ENCODE data around the gene CUL4A.

The CUL4A gene

GRCh38 chr13:113182046-113182445 is 27.4 kb upstream of the CUL4A start:
- FAIRE-seq, result no peak

- no peak for FAIRE-seq
These were observed 25.8 kb upstream of the CUL4A start for GRCh38 chr13:113183450-113184129.

- FAIRE-seq, result no peak
These were observed 24.6 kb upstream of the CUL4A start for GRCh38 chr13:113184568-113185440.

GRCh38 chr13:113186061-113186900 is 23.1 kb upstream of the CUL4A start:
- no peak for FAIRE-seq

- no peak for FAIRE-seq
These were observed 22.1 kb upstream of the CUL4A start for GRCh38 chr13:113187263-113187669.

- FAIRE-seq, result no peak
These were observed 21.3 kb upstream of the CUL4A start for GRCh38 chr13:113187883-113188665.

- no peak for FAIRE-seq
These were observed 19.2 kb upstream of the CUL4A start for GRCh38 chr13:113190181-113190580.

GRCh38 chr13:113192279-113192678 is 17.1 kb upstream of the CUL4A start:
- no peak for FAIRE-seq

DNA sequence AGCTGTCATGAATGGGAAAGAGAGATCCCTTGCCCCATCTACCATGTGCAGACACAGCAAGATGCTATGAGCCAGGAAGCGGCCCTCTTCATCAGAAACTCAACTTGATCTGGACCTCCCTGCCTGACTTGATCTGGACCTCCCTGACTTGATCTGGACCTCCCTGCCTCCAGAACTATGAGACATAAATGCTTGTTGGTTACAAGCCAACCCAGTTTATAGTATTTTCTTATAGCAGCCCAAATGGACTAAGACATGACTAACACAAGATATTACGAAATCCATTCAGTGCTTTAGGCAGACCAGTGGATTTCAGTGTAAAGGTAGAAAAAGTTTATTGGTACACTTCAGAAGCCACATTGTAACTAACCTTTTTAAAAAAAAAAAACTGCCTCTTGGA is 16.5 kb upstream of the CUL4A start:
- no peak for FAIRE-seq

GRCh38 chr13:113195360-113195759 is 14.1 kb upstream of the CUL4A start:
- no peak for FAIRE-seq

- FAIRE-seq, result no peak
These were observed 12.3 kb upstream of the CUL4A start for GRCh38 chr13:113196970-113197737.

DNA sequence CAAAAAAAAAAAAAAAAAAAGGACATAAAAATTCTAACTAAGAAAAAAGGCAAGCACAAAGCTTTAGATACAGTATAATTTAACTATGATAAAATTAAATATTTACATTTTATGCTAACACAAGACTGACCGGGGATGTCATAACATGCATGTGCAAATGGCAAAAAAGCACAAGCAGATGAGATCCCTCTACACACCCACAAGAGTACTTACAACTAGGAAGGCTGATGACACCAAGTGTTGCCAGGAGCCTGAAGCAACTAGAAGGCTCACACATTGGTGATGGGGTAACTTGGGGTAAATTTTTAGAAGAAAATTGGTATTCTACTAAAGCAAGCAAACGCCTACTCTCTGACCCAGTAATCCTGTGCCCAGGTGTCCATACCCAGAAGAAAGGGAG is 7.6 kb upstream of the CUL4A start:
- no peak for FAIRE-seq

DNA sequence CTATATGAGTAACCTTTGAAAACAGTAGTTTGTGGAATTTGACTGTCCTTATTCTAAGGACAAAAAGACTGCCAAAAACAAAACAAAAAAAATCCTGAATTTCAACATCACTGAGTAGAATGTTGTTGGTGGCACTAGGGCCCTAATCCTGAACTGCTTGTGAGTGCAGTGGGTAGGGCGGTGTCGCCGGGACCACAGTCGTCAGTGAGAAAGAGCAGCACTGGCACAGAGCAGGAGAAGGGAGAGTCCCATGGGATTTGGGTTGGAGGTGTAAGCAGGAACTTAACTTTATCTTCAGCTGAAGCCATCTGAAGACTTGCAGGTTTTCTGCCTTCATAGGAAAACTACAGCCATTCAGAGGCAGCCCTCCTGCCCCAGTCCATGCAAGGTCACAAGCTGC is 6.5 kb upstream of the CUL4A start:
- no peak for FAIRE-seq

DNA sequence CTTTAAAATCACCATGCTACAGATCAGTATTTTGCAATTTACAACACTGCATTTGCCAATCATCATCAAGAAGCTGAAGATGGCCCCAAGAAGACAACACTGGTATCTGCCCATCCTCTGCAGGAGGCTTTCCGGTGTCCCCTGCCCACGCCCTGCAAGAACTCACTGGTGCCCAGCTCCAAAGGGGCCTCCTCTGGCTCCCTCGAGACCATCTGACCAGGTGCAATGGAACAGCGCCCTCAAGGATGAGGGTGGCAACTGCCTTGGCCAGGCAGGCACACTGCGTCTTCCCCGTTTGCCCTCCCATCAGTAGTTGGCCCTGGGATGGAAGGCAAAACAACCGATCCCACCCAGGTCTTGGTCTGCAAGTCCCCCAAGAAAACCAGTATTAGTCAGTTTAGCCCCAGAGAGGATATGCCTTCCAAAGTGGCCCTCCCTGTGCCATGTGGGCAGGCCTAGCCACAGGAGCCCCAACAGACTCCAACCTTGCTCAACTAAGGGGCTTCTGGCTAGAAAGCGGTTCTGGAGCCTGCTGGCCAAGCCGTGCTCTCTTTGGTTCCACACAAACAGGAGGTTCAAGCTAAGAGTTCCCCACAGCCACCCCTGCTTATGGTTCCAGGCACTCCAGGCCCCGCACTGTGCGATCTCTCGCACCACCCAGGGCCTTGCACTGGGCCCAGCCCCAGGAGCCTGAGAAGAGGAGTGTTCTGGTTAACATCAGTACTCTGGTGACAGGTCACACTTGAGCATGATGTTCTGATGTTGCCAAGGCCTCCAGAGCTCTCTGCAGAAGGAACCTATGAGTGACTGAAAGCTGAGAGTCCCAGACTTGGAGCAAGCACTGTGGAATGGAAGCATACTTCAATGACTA is 5.7 kb upstream of the CUL4A start:
- FAIRE-seq, result no peak

DNA sequence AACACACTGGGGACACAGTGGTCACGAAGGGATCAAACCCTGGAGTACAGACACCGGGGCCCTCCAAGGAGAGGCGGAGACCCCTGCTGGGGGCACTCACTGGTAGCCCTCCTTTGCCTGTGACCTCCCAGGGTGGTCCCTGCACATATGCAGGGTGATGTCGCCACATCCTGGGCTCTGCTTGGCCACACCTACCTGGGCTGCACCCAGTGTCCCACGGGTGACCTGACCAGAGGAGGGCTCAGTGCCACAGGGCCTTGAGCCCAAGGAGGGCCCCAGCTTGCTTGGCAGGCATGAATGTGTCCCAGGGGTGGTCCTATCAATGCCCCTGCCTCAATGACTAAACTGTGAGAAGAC is 5.1 kb upstream of the CUL4A start:
- no peak for FAIRE-seq

DNA sequence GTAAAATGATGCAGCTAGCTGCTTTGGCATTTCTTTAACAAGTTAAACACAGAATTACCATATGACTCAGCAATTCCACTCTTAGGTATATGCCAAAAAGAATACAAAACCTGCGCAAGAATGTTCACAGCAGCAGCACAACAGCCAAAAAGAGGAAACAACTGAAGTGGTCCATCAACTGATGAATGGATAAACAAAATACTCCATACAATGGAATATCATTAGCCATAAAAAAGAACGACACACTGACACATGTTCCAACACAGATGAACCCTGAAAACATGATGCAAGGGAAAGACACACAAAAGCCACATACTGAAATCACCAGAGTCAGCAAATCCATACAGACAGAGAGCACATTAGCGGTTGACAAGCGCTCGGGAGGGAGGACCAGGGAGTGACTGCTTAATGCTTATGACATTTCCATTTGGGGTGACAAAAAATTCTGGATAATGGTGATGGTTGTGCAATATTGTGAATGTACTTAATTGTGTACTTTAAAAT is 3.9 kb upstream of the CUL4A start:
- FAIRE-seq, result no peak

GRCh38 chr13:113207460-113207859 is 2.0 kb upstream of the CUL4A start:
- FAIRE-seq, result no peak

DNA sequence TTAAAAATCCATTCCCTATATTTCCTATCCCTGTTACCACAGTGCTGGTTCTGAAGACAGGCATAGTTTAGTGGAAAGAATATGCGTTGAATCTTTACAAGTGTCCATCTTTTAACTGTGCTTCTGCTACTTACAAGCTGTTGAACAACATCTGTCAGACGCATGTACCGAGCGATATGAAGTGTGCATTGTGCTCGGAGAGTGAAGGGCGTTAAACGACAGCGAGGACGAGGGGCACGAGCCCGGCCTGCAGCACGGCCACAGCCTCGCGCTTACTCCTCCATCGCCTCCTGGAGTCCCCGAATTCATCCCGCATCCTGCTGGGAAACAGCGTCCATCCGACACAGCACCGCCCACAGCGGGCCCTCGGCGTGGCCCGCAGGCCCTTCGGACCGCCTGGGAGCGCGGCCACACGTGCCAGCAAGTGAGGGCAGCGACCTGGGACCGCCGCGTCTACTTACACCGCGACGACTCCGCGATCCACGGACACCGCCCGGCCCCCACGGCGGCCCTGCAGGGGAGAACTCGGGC is 1.5 kb upstream of the CUL4A start:
- FAIRE-seq, result no peak

GRCh38 chr13:113208421-113209335 is 735 bp upstream of the CUL4A start, which contains the start of gene PCID2:
TSS of gene PCID2 (minus strand) at chr13:113208669. CDS start at chr13:113208634, 35 bp downstream.
- FAIRE-seq, result no peak
